HL-60/S4 treated with retinoic acid at 250 ng/mL for 4 days and 3 days (cell line): ENCODE results near the gene GATAD1.
"Not testable (repeated sequence)": the region's sequence is repeated elsewhere in the genome, so short reads cannot be mapped to it uniquely, and the experiment has no call there.

Source experiments
- in situ Hi-C: fragments of 300-500 bp; cut with MboI; formaldehyde crosslinking; loops from 2 replicates; pipeline ENCODE4 v1.7.0; 2022; ENCODE audit warnings: low sequenced_read_pairs

Gene GATAD1

DNA sequence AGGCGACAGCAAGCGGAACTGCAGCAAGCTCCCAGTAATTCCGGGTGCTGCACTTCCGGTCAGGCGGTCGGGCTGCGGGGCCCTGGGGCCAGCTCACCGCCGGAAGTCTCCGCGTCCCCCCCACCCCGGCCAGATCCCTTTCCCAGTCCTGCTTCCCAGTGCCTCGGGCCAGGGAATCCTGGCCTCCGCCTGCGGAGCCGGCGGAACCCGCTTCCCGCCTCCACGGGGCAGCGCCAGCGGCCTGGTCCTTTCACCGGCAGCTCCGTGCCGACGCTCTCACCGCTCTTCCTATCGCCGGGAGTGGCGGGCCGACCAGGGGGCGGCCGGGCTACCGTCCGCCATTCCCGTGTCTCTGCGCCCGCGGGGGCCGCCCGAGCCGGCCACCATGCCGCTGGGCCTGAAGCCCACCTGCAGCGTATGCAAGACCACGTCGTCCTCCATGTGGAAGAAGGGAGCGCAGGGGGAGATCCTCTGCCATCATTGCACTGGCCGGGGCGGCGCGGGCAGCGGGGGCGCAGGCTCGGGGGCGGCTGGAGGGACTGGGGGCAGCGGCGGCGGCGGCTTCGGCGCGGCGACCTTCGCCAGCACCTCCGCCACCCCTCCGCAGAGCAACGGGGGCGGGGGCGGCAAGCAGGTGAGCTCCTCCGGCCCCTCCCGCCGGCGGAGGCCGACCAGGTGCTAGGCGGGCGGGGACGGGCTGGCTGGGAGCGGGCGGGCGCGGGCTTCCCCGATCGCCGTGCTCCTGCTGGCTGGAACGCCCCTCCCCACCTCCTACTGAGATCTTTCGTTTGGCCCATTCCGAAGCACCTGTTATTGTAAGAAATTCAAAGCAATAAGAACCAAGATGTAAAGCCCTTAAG, at the start of gene GATAD1:
GATAD1 (plus strand) TSS at position 138 of the 860 bp plus-strand sequence; CDS start at position 386, 248 bp downstream.
- in situ Hi-C loops, result no loop called here

GRCh38 chr7:92397542-92397941, 49.7 kb upstream of the GATAD1 start:
- in situ Hi-C loops, result no loop called here

DNA sequence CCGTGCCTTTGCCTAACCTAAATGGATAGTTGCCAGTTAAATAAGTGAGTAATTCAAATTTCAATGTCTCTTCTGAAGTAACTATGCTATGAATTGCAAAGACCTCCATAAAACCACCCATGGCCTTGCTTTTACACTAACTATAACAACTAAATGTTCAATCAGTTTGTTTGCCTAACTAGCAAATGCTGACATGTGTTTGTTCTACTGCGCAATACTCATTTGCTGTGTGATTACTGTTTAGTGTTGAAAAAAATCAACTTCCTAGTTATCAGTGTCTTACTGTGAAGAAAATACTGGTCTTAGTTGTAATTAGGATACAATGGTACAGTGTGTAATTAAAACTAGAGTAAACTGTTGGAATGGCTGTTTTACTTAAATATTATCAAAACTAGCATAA, 47.3 kb upstream of the GATAD1 start:
- in situ Hi-C loops, result no loop called here

DNA sequence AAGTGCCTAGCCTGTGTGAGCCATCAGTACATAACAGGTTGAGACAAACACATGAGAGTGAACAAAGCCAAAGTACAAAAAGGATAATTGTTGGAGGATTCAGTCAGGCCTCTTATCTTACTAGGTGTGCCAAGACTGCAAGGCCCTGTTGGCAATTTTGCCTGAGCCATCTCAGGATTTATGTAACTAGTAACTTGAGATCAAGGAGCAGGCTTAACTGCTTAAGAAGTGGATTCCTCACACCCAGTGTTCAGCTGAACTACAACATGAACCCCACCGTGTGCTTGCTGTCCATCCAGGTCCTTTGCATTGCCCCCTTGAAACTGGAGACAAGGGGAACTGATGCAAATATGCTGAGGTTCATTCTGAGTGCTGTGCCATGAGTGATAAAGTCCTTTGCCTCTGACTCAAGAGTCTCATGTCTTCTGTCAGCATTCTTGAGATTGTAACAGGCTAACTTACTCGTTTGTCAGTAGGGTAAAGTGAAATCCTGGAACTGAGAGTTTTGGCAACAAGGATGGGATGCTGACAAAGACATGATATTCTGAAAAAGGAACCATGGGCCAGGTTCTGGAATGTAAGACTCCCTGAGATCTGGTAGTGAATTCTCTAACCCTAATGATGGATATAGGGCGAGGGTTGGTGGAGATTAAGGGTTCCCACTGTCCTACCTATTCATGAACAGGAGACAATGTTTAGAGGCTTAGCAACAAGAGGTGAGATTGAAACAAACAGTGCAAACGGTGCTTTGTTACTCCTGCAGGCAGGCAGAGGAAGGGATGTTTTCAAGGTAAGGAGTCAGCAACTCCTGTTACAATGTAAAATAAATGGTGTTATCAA, 44.1 kb upstream of the GATAD1 start:
- in situ Hi-C loops, result no loop called here

DNA sequence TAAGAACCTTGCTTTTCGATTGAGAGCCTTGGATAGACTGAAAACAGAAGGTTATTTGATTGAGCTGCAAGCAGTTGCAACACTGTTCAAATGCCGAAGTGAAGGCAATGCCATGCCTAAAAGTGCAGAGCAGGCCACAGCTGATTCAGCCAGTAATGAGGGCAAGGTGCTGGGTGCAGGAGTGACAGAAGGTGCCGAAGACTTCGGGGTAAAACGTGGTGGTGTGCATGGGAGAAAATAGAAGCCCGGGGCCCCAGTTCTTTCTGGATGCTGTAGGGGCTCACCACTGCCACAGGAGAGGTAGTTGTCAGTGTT, 43.6 kb upstream of the GATAD1 start:
- in situ Hi-C loops, result no loop called here

- in situ Hi-C loops, result no loop called here
These were observed 43.1 kb upstream of the GATAD1 start for GRCh38 chr7:92404170-92404614.

- in situ Hi-C loops, result no loop called here
These were observed 37.9 kb upstream of the GATAD1 start for GRCh38 chr7:92409357-92409756.

GRCh38 chr7:92410162-92410561, 37.1 kb upstream of the GATAD1 start:
- in situ Hi-C loops, result not testable (repeated sequence)

DNA sequence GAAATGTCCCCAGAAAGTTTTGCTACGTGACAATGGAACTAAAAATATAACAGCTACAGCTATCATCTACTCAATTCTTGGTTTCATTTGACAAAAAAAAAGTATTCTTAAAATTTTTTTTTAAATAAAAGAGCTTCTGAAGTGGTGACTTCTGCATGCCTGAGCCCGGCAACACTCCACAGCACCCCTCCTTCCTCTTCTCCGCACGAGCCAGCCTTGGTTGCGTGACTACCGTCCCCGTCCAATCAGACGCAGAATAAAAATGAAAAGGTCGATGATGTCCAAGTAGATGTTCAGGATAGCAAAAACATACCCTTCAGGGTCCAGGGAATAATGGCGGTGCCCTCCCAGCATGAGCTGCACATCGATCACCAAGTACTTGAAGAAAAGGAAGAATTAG, 34.5 kb upstream of the GATAD1 start:
- in situ Hi-C loops, result no loop called here

- in situ Hi-C loops, result no loop called here
These were observed 33.7 kb upstream of the GATAD1 start for GRCh38 chr7:92413550-92413949.

DNA sequence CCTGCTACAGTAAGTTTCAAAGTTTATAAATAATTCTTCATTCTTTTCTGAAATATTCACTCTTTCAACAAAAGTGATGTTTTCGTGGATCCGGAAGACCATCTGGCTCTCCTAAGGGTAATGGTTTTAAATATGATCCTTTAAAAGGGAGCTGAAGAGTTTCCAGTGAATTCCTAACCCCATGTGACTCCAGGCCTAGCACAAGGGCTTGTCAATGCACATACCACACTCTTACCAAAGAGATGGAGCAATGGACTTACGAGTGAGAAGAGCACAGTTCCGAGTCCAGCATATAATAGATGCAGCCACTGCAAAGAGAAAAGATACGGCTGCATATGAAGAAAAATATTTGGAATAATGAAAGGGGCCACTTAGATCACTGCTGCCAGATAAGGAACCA, 32.1 kb upstream of the GATAD1 start:
- in situ Hi-C loops, result no loop called here

- in situ Hi-C loops, result no loop called here
These were observed 29.4 kb upstream of the GATAD1 start for GRCh38 chr7:92417913-92418312.

DNA sequence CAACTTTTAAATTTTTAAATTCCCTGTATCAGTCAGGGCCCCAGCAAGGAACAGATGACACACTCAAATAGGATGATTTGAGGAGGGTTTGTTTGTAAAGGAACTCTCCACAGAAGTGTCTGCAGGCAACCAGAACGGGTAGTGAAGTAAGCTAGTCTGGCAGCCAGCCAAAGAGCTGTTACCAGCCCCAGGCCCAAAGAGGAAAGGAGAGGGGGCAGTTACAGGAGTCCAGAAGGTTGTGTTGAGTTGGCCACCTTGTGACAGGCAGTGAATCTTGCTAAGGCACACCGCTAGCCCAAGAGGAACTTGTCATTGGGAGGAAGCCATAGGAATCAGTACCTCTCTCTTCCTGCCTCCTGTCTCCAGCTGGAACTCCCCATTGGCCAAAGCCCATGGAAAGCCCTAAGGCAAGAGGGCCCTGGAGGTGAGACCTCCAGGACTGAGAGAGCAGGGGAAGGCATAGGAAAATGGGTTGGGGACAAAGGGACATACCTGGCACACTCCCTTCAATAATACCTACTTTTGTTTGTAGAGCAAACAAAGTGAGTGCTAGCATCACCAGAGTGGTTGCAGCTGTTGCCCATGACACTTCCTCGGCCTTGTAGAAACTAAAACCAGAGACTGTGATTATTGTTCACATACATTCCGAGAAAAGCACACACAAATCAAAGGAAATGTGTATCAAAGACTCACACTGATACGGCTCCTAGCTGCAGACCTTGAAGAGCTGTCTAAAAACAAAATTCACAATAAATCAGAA, 25.4 kb upstream of the GATAD1 start:
- in situ Hi-C loops, result no loop called here

DNA sequence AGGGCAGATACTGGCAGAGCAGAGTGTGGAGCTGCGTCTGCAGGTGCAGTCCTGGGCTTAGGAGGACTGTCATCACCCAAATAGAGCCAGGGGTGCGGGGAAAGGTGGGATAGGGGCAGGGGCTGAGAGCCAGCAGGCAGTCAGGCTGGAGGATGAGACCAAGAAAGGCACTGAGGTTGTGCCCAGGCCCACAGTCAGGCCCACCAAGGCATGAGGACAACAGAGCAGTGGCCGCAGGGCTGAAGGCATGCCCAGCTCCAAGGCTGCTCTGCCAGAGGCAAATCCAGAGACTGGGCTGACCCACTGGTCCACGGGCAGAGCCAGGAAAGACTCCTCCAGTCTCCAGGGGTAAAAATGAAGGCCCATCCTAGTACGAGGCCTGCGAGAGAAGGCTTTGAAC, 24.4 kb upstream of the GATAD1 start:
- in situ Hi-C loops, result no loop called here

- in situ Hi-C loops, result no loop called here
These were observed 23.6 kb upstream of the GATAD1 start for GRCh38 chr7:92423710-92424131.

DNA sequence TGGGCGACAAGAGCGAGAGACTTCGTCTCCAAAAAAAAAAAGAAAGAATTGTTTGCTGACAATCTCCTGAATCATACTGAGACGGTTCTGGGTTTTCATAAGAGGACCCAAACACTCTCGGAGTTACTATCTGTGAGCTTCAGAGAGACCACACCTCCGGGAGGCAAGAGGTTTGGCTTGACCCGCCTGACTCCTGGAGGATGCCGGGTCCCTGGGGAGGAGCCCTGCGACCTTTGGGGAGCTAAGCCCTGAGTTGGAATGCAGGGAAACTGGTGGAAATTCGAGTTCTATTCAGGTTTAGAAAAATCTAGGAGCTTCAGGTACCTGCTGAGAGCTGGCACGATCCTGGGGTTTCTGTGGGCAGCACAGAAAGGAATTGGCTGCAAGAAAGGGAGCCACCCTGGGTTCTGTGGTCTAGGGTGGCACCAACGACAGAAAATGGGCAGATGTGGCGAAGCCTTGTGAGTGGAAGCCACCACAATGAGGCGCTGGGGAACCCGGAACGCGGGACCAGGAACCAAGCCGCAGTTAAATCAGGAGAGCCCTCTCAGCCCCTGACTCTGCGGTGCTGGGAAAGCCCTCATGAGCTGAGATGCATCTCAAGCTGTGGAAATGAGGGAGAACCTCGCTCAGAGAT, 21.9 kb upstream of the GATAD1 start:
- in situ Hi-C loops, result no loop called here

GRCh38 chr7:92427193-92427592, 20.1 kb upstream of the GATAD1 start:
- in situ Hi-C loops, result no loop called here

DNA sequence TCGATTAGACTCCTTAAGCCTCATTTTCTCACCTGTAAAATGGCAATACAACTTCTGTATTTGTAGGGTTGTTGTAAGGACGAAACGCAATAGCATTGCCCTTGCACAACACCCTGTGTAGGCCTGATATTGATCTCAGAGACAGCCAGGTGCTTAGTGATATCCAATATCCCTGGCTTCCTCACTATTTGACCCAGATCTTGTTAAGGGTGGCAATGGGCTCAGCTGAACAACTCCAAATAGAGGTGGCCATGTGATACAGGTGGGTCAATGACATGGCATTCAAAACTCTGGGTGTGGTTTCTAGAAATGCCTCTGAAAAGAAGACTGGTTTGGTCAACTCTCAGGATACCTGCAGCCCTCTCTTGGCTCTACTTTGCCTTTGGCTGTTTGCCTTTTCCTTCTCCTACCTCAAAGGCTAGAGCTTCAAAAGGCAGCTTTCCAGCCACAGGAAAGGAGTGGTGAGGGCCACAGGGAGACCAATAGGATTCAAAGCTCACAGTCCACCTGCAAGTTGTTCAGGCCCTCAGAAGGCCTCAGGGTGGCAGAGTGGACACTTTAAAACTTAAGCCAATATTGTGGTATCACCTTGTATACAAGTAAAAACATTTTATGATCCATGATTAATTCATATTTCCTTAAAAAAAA, 14.9 kb upstream of the GATAD1 start:
- in situ Hi-C loops, result no loop called here

- in situ Hi-C loops, result no loop called here
These were observed 14.3 kb upstream of the GATAD1 start for GRCh38 chr7:92433019-92433418.

DNA sequence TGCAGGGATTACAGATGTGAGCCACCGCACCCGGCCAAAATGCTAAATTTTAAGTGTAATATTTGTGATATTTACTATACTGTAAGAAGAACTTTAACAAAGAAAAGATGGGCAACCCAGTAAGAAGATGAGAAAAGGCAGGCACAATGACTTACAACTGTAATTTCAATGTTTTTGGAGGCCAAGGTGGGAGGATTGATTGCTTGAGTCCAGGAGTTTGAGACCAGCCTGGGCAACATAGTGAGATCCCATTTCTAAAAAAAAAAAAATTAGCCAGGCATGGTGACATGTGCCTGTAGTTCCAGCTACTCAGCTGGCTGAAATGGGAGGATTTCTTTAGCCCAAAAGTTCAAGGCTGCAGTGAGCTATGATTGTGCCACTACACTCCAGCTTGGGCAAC, 11.7 kb upstream of the GATAD1 start:
- in situ Hi-C loops, result no loop called here
